ENCODE results near the gene SETD7. TPM values are rescaled to one million over a fixed set of nuclear protein-coding genes. Genes with fewer than 3 reads are reported as not detected.

SETD7 gene
- total RNA-seq, 1 experiment from 2014 or later, result 32.2 TPM

- Histone ChIP-seq H3K27me3 (replicated peaks; ENCODE audit: control insufficient read depth, insufficient read depth, low read length) (no peaks in the 10 kb centered on the region), H3K4me3 (ENCODE audit: low read depth, low read length) (no peak overlapping the region), H3K9me3 (no peaks in the 10 kb centered on the region), H3K36me3 (ENCODE audit: control insufficient read depth, insufficient read depth, low read length) (no peaks in the 10 kb centered on the region), H3K4me1 (no peaks in the 10 kb centered on the region)
- Mint-ChIP-seq H3K36me3 (ENCODE audit: insufficient read depth, unreplicated experiment) (peaks cover 13% of the 10 kb centered on the region), H3K4me3 (ENCODE audit: unreplicated experiment) (no peak overlapping the region), H3K4me1 (ENCODE audit: low read depth, unreplicated experiment) (peaks cover 9% of the 10 kb centered on the region), H3K27ac (ENCODE audit: unreplicated experiment) (no peak overlapping the region), H3K27me3 (ENCODE audit: insufficient read depth, unreplicated experiment) (no peaks in the 10 kb centered on the region), H3K9me3 (ENCODE audit: unreplicated experiment) (no peaks in the 10 kb centered on the region)
- ChIA-PET CTCF (no interaction called here), POLR2A (no interaction called here)
- intact Hi-C loops (cut with micrococcal nuclease; ENCODE audit: unreplicated experiment), result no loop called here
- no TSS peak for BruUV-seq (replicated peaks)
- DNase-seq, result no peak
- TF ChIP-seq, protein P1, sequence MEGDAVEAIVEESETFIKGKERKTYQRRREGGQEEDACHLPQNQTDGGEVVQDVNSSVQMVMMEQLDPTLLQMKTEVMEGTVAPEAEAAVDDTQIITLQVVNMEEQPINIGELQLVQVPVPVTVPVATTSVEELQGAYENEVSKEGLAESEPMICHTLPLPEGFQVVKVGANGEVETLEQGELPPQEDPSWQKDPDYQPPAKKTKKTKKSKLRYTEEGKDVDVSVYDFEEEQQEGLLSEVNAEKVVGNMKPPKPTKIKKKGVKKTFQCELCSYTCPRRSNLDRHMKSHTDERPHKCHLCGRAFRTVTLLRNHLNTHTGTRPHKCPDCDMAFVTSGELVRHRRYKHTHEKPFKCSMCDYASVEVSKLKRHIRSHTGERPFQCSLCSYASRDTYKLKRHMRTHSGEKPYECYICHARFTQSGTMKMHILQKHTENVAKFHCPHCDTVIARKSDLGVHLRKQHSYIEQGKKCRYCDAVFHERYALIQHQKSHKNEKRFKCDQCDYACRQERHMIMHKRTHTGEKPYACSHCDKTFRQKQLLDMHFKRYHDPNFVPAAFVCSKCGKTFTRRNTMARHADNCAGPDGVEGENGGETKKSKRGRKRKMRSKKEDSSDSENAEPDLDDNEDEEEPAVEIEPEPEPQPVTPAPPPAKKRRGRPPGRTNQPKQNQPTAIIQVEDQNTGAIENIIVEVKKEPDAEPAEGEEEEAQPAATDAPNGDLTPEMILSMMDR (IDR thresholded peaks at IDR 0.05; ENCODE audit: insufficient read depth in 1 of 2, low read depth in 1 of 2, low read length in 1 of 2, severe bottlenecking in 1 of 2, unreplicated experiment in 1 of 2), result no peak
Measured at GRCh38 chr4:139503622-139504166, 52.3 kb downstream of the SETD7 start.

- no TSS peak for BruUV-seq (replicated peaks)
- intact Hi-C loops (cut with micrococcal nuclease; ENCODE audit: unreplicated experiment), result no loop called here
- peaks cover 13% of the 10 kb centered on the region for H3K36me3 Mint-ChIP-seq (ENCODE audit: insufficient read depth, unreplicated experiment)
- H3K4me3 Mint-ChIP-seq (ENCODE audit: unreplicated experiment), result no peak overlapping the region
- ChIA-PET POLR2A (interaction anchor here (0.5 to 0.6 kb wide), 2 partner anchors 350 to 363 kb away, joined by 4 to 5 read pairs; no protein-coding TSS in a partner anchor), CTCF (no interaction called here)
- no peak for DNase-seq
- H3K9me3 ChIP-seq, result no peaks in the 10 kb centered on the region
- H3K27me3 Mint-ChIP-seq (ENCODE audit: insufficient read depth, unreplicated experiment), result no peaks in the 10 kb centered on the region
- H3K4me3 ChIP-seq (ENCODE audit: low read depth, low read length), result no peak overlapping the region
- H3K4me1 Mint-ChIP-seq (ENCODE audit: low read depth, unreplicated experiment), result peaks cover 9% of the 10 kb centered on the region
- TF ChIP-seq, protein P1 (IDR thresholded peaks at IDR 0.05; ENCODE audit: insufficient read depth in 1 of 2, low read depth in 1 of 2, low read length in 1 of 2, severe bottlenecking in 1 of 2, unreplicated experiment in 1 of 2), result no peak
- no peaks in the 10 kb centered on the region for H3K27me3 ChIP-seq (replicated peaks; ENCODE audit: control insufficient read depth, insufficient read depth, low read length)
- H3K4me1 ChIP-seq, result no peaks in the 10 kb centered on the region
- no peaks in the 10 kb centered on the region for H3K36me3 ChIP-seq (ENCODE audit: control insufficient read depth, insufficient read depth, low read length)
- no peaks in the 10 kb centered on the region for H3K9me3 Mint-ChIP-seq (ENCODE audit: unreplicated experiment)
- no peak overlapping the region for H3K27ac Mint-ChIP-seq (ENCODE audit: unreplicated experiment)
Measured at GRCh38 chr4:139501927-139502899, 53.8 kb downstream of the SETD7 start.

GRCh38 chr4:139501527-139501926 is 54.5 kb downstream of the SETD7 start:
- CTCF ChIA-PET, result interaction anchor here (0.6 kb wide), 1 partner anchor 613 kb away, joined by 7 read pairs; no protein-coding TSS in a partner anchor
- TF ChIP-seq, protein P1 (IDR thresholded peaks at IDR 0.05; ENCODE audit: insufficient read depth in 1 of 2, low read depth in 1 of 2, low read length in 1 of 2, severe bottlenecking in 1 of 2, unreplicated experiment in 1 of 2), result no peak
- no peak overlapping the region for H3K4me3 Mint-ChIP-seq (ENCODE audit: unreplicated experiment)
- no peaks in the 10 kb centered on the region for H3K27me3 Mint-ChIP-seq (ENCODE audit: insufficient read depth, unreplicated experiment)
- POLR2A ChIA-PET, result interaction anchor here (0.5 to 0.6 kb wide), 2 partner anchors 350 to 363 kb away, joined by 4 to 5 read pairs; no protein-coding TSS in a partner anchor
- peaks cover 9% of the 10 kb centered on the region for H3K4me1 Mint-ChIP-seq (ENCODE audit: low read depth, unreplicated experiment)
- Histone ChIP-seq H3K36me3 (ENCODE audit: control insufficient read depth, insufficient read depth, low read length) (no peaks in the 10 kb centered on the region), H3K4me1 (no peaks in the 10 kb centered on the region), H3K4me3 (ENCODE audit: low read depth, low read length) (no peak overlapping the region), H3K9me3 (no peaks in the 10 kb centered on the region), H3K27me3 (replicated peaks; ENCODE audit: control insufficient read depth, insufficient read depth, low read length) (no peaks in the 10 kb centered on the region)
- no peak for DNase-seq
- intact Hi-C loops (cut with micrococcal nuclease; ENCODE audit: unreplicated experiment), result no loop called here
- H3K9me3 Mint-ChIP-seq (ENCODE audit: unreplicated experiment), result no peaks in the 10 kb centered on the region
- BruUV-seq (replicated peaks), result no TSS peak
- peaks cover 13% of the 10 kb centered on the region for H3K36me3 Mint-ChIP-seq (ENCODE audit: insufficient read depth, unreplicated experiment)
- no peak overlapping the region for H3K27ac Mint-ChIP-seq (ENCODE audit: unreplicated experiment)
